IMR-90 (cell line): ENCODE results near the gene C14orf180. TPM values are rescaled to one million over a fixed set of nuclear protein-coding genes. Genes with fewer than 3 reads are reported as not detected.

Experiments used
- ATAC-seq: fragments of 200-7000 bp; cut with Tn5 transposase; 2 replicates; pipeline ENCODE4 v1.9.1; 2020; ENCODE audit warnings: low read depth, mild to moderate bottlenecking, moderate library complexity
- BruUV-seq: library from RNA; stranded (reverse); fragments of 400-500 nt; replicated peaks from 2 replicates; lab custom pipeline; 2021; lab: Mats Ljungman, UMichigan
- CTCF ChIA-PET: fragments of 300-600 bp; formaldehyde crosslinking; extraction: SDS; loops from one replicate; lab custom pipeline; 2021; ENCODE audit warnings: antibody characterized with exemption; lab: Yijun Ruan, JAX
- POLR2A ChIA-PET: fragments of 300-600 bp; sonication (Branson Sonifier 250); formaldehyde crosslinking; loops from one replicate; lab custom pipeline; 2022; ENCODE audit warnings: antibody characterized with exemption; ENCODE audit not compliant: unreplicated experiment; lab: Charles Lee
- DNase-seq: peaks from one replicate; pipeline ENCODE4 v3.0.0; 2013
- H2AFZ ChIP-seq: replicated peaks from 2 replicates; pipeline ENCODE3; 2013; ENCODE audit warnings: low read length, mild to moderate bottlenecking; ENCODE audit not compliant: poor library complexity
- H2AK5ac ChIP-seq: 2 replicates; pipeline ENCODE4 v1.6.1; 2013; ENCODE audit warnings: low read depth, low read length, inconsistent platforms
- H2AK9ac ChIP-seq: replicated peaks from 2 replicates; pipeline ENCODE3; 2013; ENCODE audit warnings: mild to moderate bottlenecking, low read depth, low read length, moderate library complexity; ENCODE audit not compliant: poor library complexity
- H2BK120ac ChIP-seq: 2 replicates; pipeline ENCODE4 v1.6.1; 2013; ENCODE audit warnings: low read depth, low read length, inconsistent platforms
- H2BK15ac ChIP-seq: 3 replicates; pipeline ENCODE4 v1.6.1; 2013; ENCODE audit warnings: low read depth, low read length, inconsistent platforms
- H2BK20ac ChIP-seq: 2 replicates; pipeline ENCODE4 v1.6.1; 2013; ENCODE audit warnings: low read depth, mild to moderate bottlenecking, inconsistent platforms, low read length, moderate library complexity
- H2BK5ac ChIP-seq: 2 replicates; pipeline ENCODE4 v1.6.1; 2013; ENCODE audit warnings: mild to moderate bottlenecking, low read depth, low read length, inconsistent platforms; ENCODE audit not compliant: poor library complexity, severe bottlenecking
- H3K14ac ChIP-seq: replicated peaks from 2 replicates; pipeline ENCODE4 v1.6.1; 2013; ENCODE audit warnings: low read depth, low read length, inconsistent platforms
- H3K18ac ChIP-seq: 2 replicates; pipeline ENCODE4 v1.6.1; 2013; ENCODE audit warnings: low read depth, low read length, control low read depth
- H3K23ac ChIP-seq: 2 replicates; pipeline ENCODE4 v1.6.1; 2013; ENCODE audit warnings: low read depth, low read length, inconsistent platforms
- H3K27ac ChIP-seq: 2 replicates; pipeline ENCODE4 v1.5.1; 2013; ENCODE audit warnings: mild to moderate bottlenecking, control low read depth, low read length; ENCODE audit not compliant: insufficient read depth
- H3K27me3 ChIP-seq: 2 replicates; pipeline ENCODE4 v1.6.1; 2013; ENCODE audit warnings: low read length; ENCODE audit not compliant: control insufficient read depth, insufficient read depth
- H3K36me3 ChIP-seq: 2 replicates; pipeline ENCODE4 v1.6.1; 2013; ENCODE audit warnings: low read length, mixed read lengths; ENCODE audit not compliant: control insufficient read depth, insufficient read depth
- H3K4ac ChIP-seq: 2 replicates; pipeline ENCODE4 v1.6.1; 2013; ENCODE audit warnings: low read depth, low read length, inconsistent platforms
- H3K4me1 ChIP-seq: 2 replicates; pipeline ENCODE4 v1.6.1; 2013; ENCODE audit warnings: low read length, mixed read lengths; ENCODE audit not compliant: control insufficient read depth, insufficient read depth
- H3K4me2 ChIP-seq: 2 replicates; pipeline ENCODE4 v1.6.1; 2013; ENCODE audit warnings: low read depth, mild to moderate bottlenecking, control low read depth, low read length, moderate library complexity
- H3K4me3 ChIP-seq: 2 replicates; pipeline ENCODE4 v1.5.1; 2013; ENCODE audit warnings: low read depth, mild to moderate bottlenecking, control low read depth, low read length, moderate library complexity; ENCODE audit not compliant: insufficient read depth
- H3K56ac ChIP-seq: 2 replicates; pipeline ENCODE4 v1.6.1; 2013; ENCODE audit warnings: low read length, inconsistent platforms; ENCODE audit not compliant: insufficient read depth; ENCODE audit errors: extremely low read depth
- H3K79me1 ChIP-seq, 2 experiments: 2 replicates each; pipeline ENCODE4 v1.6.1; 2013; ENCODE audit warnings: low read length in 2 of 2, inconsistent platforms in 1 of 2, low read depth in 1 of 2
- H3K9ac ChIP-seq: 2 replicates; pipeline ENCODE4 v1.6.1; 2013; ENCODE audit warnings: low read depth, low read length, control low read depth
- H3K9me1 ChIP-seq: 2 replicates; pipeline ENCODE4 v1.6.1; 2013; ENCODE audit warnings: low read length, inconsistent platforms; ENCODE audit not compliant: insufficient read depth
- H3K9me3 ChIP-seq: 2 replicates; pipeline ENCODE4 v1.6.1; 2013; ENCODE audit warnings: low read length; ENCODE audit not compliant: control insufficient read depth, insufficient read depth
- H4K20me1 ChIP-seq: 2 replicates; pipeline ENCODE4 v1.6.1; 2013; ENCODE audit warnings: low read length, inconsistent platforms; ENCODE audit not compliant: insufficient read depth
- H4K5ac ChIP-seq: 2 replicates; pipeline ENCODE4 v1.6.1; 2013; ENCODE audit warnings: mild to moderate bottlenecking, low read depth, low read length, control low read depth
- H4K8ac ChIP-seq, 2 experiments: 2 replicates each; pipeline ENCODE4 v1.6.1; 2013; ENCODE audit warnings: low read depth in 2 of 2, low read length in 2 of 2, control low read depth in 1 of 2, inconsistent platforms in 1 of 2
- H4K91ac ChIP-seq: 2 replicates; pipeline ENCODE4 v1.6.1; 2013; ENCODE audit warnings: low read depth, low read length, inconsistent platforms; ENCODE audit not compliant: insufficient read depth
- BHLHE40 ChIP-seq: fragments of 150-350 bp; IDR thresholded peaks from 2 replicates; pipeline ENCODE4 v1.6.1; 2016; ENCODE audit warnings: mild to moderate bottlenecking, low read depth, low read length
- CEBPB ChIP-seq: IDR thresholded peaks from 2 replicates; pipeline ENCODE4 v1.6.1; 2012; ENCODE audit warnings: low read depth, low read length, improper control_type of control experiment
- CHD1 ChIP-seq: IDR thresholded peaks from 2 replicates; pipeline ENCODE4 v1.6.1; 2012; ENCODE audit warnings: low read depth, low read length, improper control_type of control experiment
- MAFK ChIP-seq: IDR thresholded peaks from 2 replicates; pipeline ENCODE4 v1.6.1; 2012; ENCODE audit warnings: low read depth, low read length, improper control_type of control experiment
- MAZ ChIP-seq: IDR thresholded peaks from 2 replicates; pipeline ENCODE4 v1.6.1; 2012; ENCODE audit warnings: low read depth, mild to moderate bottlenecking, low read length, improper control_type of control experiment, moderate library complexity, borderline replicate concordance
- MXI1 ChIP-seq: IDR thresholded peaks from 2 replicates; pipeline ENCODE4 v1.6.1; 2012; ENCODE audit warnings: low read depth, mild to moderate bottlenecking, low read length, moderate library complexity, borderline replicate concordance
- NFE2L2 ChIP-seq: fragments of 150-350 bp; IDR thresholded peaks from 2 replicates; pipeline ENCODE4 v1.6.1; 2016; ENCODE audit warnings: low read depth, mild to moderate bottlenecking, low read length
- RAD21 ChIP-seq: IDR thresholded peaks from 2 replicates; pipeline ENCODE4 v1.6.1; 2012; ENCODE audit warnings: low read length, improper control_type of control experiment
- RCOR1 ChIP-seq: IDR thresholded peaks from 2 replicates; pipeline ENCODE4 v1.6.1; 2012; ENCODE audit warnings: mild to moderate bottlenecking, low read length, improper control_type of control experiment; ENCODE audit not compliant: insufficient replicate concordance
- RFX5 ChIP-seq: IDR thresholded peaks from 2 replicates; pipeline ENCODE4 v1.8.0; 2012; ENCODE audit warnings: low read depth, mild to moderate bottlenecking, low read length, moderate library complexity
- SMC3 ChIP-seq: fragments of 150-350 bp; IDR thresholded peaks from 2 replicates; pipeline ENCODE4 v1.6.1; 2016; ENCODE audit warnings: low read depth, mild to moderate bottlenecking, antibody characterized with exemption, low read length, moderate library complexity
- WGBS, 2 experiments: methylation state at CpG; one replicate each; pipeline versions ENCODE4 v1.1.5 to v1.1.7; 2013; ENCODE audit warnings: missing lambda C conversion rate in 2 of 2; ENCODE audit not compliant: insufficient read length in 1 of 2; ENCODE audit errors: extremely low coverage in 2 of 2; 5-methylcytosine and 5-hydroxymethylcytosine counted together
- dilution Hi-C: fragments of 300-500 bp; cut with HindIII; formaldehyde crosslinking; loops from one replicate; pipeline ENCODE4 v1.14.3; 2018; ENCODE audit warnings: low sequenced_read_pairs; ENCODE audit not compliant: unreplicated experiment
- in situ Hi-C: fragments of 300-500 bp; cut with MboI; formaldehyde crosslinking; loops from 3 replicates; pipeline ENCODE4 v1.14.3; 2019; ENCODE audit warnings: low sequenced_read_pairs, inconsistent platforms, mixed read lengths
- intact Hi-C: fragments of 100-400 bp; cut with micrococcal nuclease; formaldehyde crosslinking; loops from 2 replicates; pipeline ENCODE4 v1.10.0; 2022
- polyA plus RNA-seq, 3 experiments: library from polyadenylated mRNA; depleted of rRNA; stranded (reverse); fragments of >200 nt; gene quantifications; 2 replicates each; pipeline ENCODE4 v1.2.3, GENCODE V29; 2012; ENCODE audit warnings: low replicate concordance in 1 of 3
- total RNA-seq: library from RNA; depleted of rRNA; stranded (reverse); fragments of >200 nt; gene quantifications from 2 replicates; pipeline ENCODE4 v1.2.3, GENCODE V29; 2012
- TF ChIP-seq, protein P1 (sequence below): conservative IDR thresholded peaks from 2 replicates; pipeline ENCODE4 v1.5.1; 2012; ENCODE audit warnings: mild to moderate bottlenecking, low read depth, low read length, improper control_type of control experiment
- TF ChIP-seq, protein P2 (sequence below): fragments of 150-350 bp; IDR thresholded peaks from 2 replicates; pipeline ENCODE4 v1.6.1; 2016; ENCODE audit warnings: low read depth, mild to moderate bottlenecking, low read length, moderate library complexity, borderline replicate concordance
- TF ChIP-seq, protein P3 (sequence below): fragments of 150-350 bp; IDR thresholded peaks from 2 replicates; pipeline ENCODE4 v1.6.1; 2017; ENCODE audit warnings: mild to moderate bottlenecking, antibody characterized with exemption, low read length, low read depth

C14orf180 gene
- total and polyA plus RNA-seq, 2 of the 4 experiments (the other 2 are of a cell fraction), result not detected

DNA sequence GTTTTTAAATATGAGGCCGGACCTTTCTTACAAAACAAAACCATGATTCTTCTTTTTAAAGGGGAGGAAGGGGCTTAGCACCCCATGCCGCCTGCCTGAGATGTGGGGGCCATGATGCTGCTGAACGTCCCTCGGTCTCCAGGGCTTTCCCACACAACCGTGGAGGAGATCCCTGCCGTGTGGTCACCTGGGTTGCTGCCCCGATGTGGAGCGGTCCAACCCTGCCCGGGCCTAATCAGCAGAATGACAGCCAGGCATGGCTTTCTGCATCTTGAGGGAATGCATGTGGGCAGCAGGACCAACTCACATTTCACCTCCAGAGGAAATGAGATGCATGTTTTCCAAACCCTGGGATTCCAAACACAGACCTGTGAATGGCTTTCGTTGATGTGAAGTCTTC lies 48.9 kb upstream of the C14orf180 start:
- ChIA-PET CTCF (no interaction called here), POLR2A (no interaction called here)
- Histone ChIP-seq H3K9me3 (peaks cover 6% of the 10 kb centered on the region; the same call in 1 of the 2 replicates), H4K5ac (no peak overlapping the region), H3K27ac (no peak overlapping the region), H2BK5ac (no peak overlapping the region), H4K20me1 (no peaks in the 10 kb centered on the region), H2AK9ac (no peak overlapping the region), H3K27me3 (no peaks in the 10 kb centered on the region), H2AFZ (no peak overlapping the region), H3K36me3 (no peaks in the 10 kb centered on the region), H3K4me3 (no peak overlapping the region), H3K23ac (no peak overlapping the region), H3K4ac (no peak overlapping the region), H2AK5ac (no peak overlapping the region), H2BK15ac (no peak overlapping the region), H3K56ac (no peak overlapping the region), H4K8ac (no peak overlapping the region), H3K4me1 (no peaks in the 10 kb centered on the region), H4K91ac (no peak overlapping the region), H2BK20ac (no peak overlapping the region), H3K9me1 (no peaks in the 10 kb centered on the region), H3K18ac (no peak overlapping the region), H3K4me2 (no peak overlapping the region), H3K79me1 (no peaks in the 10 kb centered on the region), H3K9ac (no peak overlapping the region), H2BK120ac (no peak overlapping the region), H3K14ac (no peak overlapping the region)
- dilution Hi-C loops, result no loop called here
- 70% methylated on average over 7 of the region's 10 CpGs; no CpG with 5 or more reads in 1 of the 2 experiments for WGBS, 2 experiments
- TF ChIP-seq, protein P1, sequence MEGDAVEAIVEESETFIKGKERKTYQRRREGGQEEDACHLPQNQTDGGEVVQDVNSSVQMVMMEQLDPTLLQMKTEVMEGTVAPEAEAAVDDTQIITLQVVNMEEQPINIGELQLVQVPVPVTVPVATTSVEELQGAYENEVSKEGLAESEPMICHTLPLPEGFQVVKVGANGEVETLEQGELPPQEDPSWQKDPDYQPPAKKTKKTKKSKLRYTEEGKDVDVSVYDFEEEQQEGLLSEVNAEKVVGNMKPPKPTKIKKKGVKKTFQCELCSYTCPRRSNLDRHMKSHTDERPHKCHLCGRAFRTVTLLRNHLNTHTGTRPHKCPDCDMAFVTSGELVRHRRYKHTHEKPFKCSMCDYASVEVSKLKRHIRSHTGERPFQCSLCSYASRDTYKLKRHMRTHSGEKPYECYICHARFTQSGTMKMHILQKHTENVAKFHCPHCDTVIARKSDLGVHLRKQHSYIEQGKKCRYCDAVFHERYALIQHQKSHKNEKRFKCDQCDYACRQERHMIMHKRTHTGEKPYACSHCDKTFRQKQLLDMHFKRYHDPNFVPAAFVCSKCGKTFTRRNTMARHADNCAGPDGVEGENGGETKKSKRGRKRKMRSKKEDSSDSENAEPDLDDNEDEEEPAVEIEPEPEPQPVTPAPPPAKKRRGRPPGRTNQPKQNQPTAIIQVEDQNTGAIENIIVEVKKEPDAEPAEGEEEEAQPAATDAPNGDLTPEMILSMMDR, result no peak
- TF ChIP-seq SMC3, result no peak
- TF ChIP-seq RCOR1, result no peak
- no peak for TF ChIP-seq BHLHE40
- no peak for TF ChIP-seq CHD1
- TF ChIP-seq RAD21, result no peak
- TF ChIP-seq, protein P2, sequence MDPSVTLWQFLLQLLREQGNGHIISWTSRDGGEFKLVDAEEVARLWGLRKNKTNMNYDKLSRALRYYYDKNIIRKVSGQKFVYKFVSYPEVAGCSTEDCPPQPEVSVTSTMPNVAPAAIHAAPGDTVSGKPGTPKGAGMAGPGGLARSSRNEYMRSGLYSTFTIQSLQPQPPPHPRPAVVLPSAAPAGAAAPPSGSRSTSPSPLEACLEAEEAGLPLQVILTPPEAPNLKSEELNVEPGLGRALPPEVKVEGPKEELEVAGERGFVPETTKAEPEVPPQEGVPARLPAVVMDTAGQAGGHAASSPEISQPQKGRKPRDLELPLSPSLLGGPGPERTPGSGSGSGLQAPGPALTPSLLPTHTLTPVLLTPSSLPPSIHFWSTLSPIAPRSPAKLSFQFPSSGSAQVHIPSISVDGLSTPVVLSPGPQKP, result no peak
- no peak for TF ChIP-seq NFE2L2
- no peak for TF ChIP-seq RFX5
- TF ChIP-seq MAZ, result no peak
- TF ChIP-seq MXI1, result no peak
- TF ChIP-seq MAFK, result no peak
- TF ChIP-seq CEBPB, result no peak
- TF ChIP-seq, protein P3, sequence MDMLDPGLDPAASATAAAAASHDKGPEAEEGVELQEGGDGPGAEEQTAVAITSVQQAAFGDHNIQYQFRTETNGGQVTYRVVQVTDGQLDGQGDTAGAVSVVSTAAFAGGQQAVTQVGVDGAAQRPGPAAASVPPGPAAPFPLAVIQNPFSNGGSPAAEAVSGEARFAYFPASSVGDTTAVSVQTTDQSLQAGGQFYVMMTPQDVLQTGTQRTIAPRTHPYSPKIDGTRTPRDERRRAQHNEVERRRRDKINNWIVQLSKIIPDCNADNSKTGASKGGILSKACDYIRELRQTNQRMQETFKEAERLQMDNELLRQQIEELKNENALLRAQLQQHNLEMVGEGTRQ, result no peak
- intact Hi-C loops, result no loop called here
- ATAC-seq, result no peak
- in situ Hi-C loops, result no loop called here
- DNase-seq, result no peak
- BruUV-seq, result no TSS peak
